SK-N-SH treated with all-trans-retinoic acid at 6 μM for 48 hours (cell line): Measurements from ENCODE around the gene URI1.

Experiments used
- ATAC-seq: fragments of 200-7000 bp; cut with Tn5 transposase; 3 replicates; pipeline ENCODE4 v1.9.1; 2020; ENCODE audit warnings: mild to moderate bottlenecking, moderate library complexity
- BACH2 ChIP-seq: fragments of 250-450 bp; sonication (Bioruptor Pico); IDR thresholded peaks from 2 replicates; pipeline ENCODE4 v1.9.0; 2021; ENCODE audit warnings: mild to moderate bottlenecking, borderline replicate concordance
- CREB5 ChIP-seq: fragments of 250-450 bp; sonication (Bioruptor Pico); IDR thresholded peaks from 2 replicates; pipeline ENCODE4 v1.5.1; 2020; ENCODE audit warnings: low read depth, mild to moderate bottlenecking, moderate library complexity
- CSDC2 ChIP-seq: fragments of 250-450 bp; sonication (Bioruptor Pico); IDR thresholded peaks from 2 replicates; pipeline ENCODE4 v1.5.0; 2020; ENCODE audit warnings: mild to moderate bottlenecking, moderate library complexity
- ESRRG ChIP-seq: fragments of 250-450 bp; sonication (Bioruptor Pico); IDR thresholded peaks from 2 replicates; pipeline ENCODE4 v1.6.1; 2021; ENCODE audit warnings: mild to moderate bottlenecking
- GLIS3 ChIP-seq: fragments of 250-450 bp; sonication (Bioruptor Pico); IDR thresholded peaks from 2 replicates; pipeline ENCODE4 v1.5.0; 2020; ENCODE audit warnings: mild to moderate bottlenecking, moderate library complexity
- ISL1 ChIP-seq: fragments of 250-450 bp; sonication (Bioruptor Pico); IDR thresholded peaks from 2 replicates; pipeline ENCODE4 v2.1.2; 2022; ENCODE audit warnings: mild to moderate bottlenecking, moderate library complexity
- OSR1 ChIP-seq: fragments of 250-450 bp; sonication (Bioruptor Pico); IDR thresholded peaks from 2 replicates; pipeline ENCODE4 v1.8.0; 2022; ENCODE audit warnings: moderate library complexity, mild to moderate bottlenecking, inconsistent platforms
- PPARA ChIP-seq: fragments of 250-450 bp; sonication (Bioruptor Pico); IDR thresholded peaks from 2 replicates; pipeline ENCODE4 v1.5.0; 2020; ENCODE audit warnings: mild to moderate bottlenecking, borderline replicate concordance
- SNAI2 ChIP-seq: fragments of 250-450 bp; sonication (Bioruptor Pico); IDR thresholded peaks from 2 replicates; pipeline ENCODE4 v1.5.0; 2020; ENCODE audit warnings: mild to moderate bottlenecking, moderate library complexity
- TOX ChIP-seq: fragments of 250-450 bp; sonication (Bioruptor Pico); IDR thresholded peaks from 2 replicates; pipeline ENCODE4 v1.8.0; 2021; ENCODE audit warnings: mild to moderate bottlenecking, moderate library complexity, borderline replicate concordance
- ZC3H10 ChIP-seq: fragments of 250-450 bp; sonication (Bioruptor Pico); IDR thresholded peaks from 2 replicates; pipeline ENCODE4 v1.5.1; 2021; ENCODE audit warnings: mild to moderate bottlenecking, moderate library complexity
- ZFP30 ChIP-seq: fragments of 450-650 bp; formaldehyde crosslinking; IDR thresholded peaks from 2 replicates; pipeline ENCODE4 v1.5.0; 2022; ENCODE audit warnings: mild to moderate bottlenecking, moderate library complexity
- ZNF565 ChIP-seq: fragments of 450-650 bp; formaldehyde crosslinking; conservative IDR thresholded peaks from 2 replicates; pipeline ENCODE4 v1.5.0; 2020; ENCODE audit warnings: low read depth, mild to moderate bottlenecking, moderate library complexity
- ZNF70 ChIP-seq: fragments of 450-650 bp; formaldehyde crosslinking; IDR thresholded peaks from 2 replicates; pipeline ENCODE4 v1.5.0; 2020; ENCODE audit warnings: mild to moderate bottlenecking, moderate library complexity
- ZNF8 ChIP-seq: fragments of 450-650 bp; formaldehyde crosslinking; IDR thresholded peaks from 2 replicates; pipeline ENCODE4 v1.5.0; 2020; ENCODE audit warnings: mild to moderate bottlenecking, moderate library complexity
- TF ChIP-seq, protein P1 (sequence below): fragments of 250-450 bp; sonication (Bioruptor Pico); IDR thresholded peaks from 2 replicates; pipeline ENCODE4 v1.8.0; 2020; ENCODE audit warnings: mild to moderate bottlenecking, moderate library complexity, borderline replicate concordance
- TF ChIP-seq, protein P2 (sequence below): fragments of 250-450 bp; sonication (Bioruptor Pico); IDR thresholded peaks from 2 replicates; pipeline ENCODE4 v1.8.0; 2021; ENCODE audit warnings: low read depth, mild to moderate bottlenecking, moderate library complexity, borderline replicate concordance
- TF ChIP-seq, protein P3 (sequence below): fragments of 250-450 bp; sonication (Bioruptor Pico); IDR thresholded peaks from 2 replicates; pipeline ENCODE4 v1.5.1; 2021; ENCODE audit warnings: mild to moderate bottlenecking, moderate library complexity
- TF ChIP-seq, protein P4 (sequence below): fragments of 250-450 bp; sonication (Bioruptor Pico); IDR thresholded peaks from 2 replicates; pipeline ENCODE4 v1.5.0; 2020; ENCODE audit warnings: mild to moderate bottlenecking, moderate library complexity

URI1 gene

GRCh38 chr19:30004403-30004802 lies 62.4 kb downstream of the URI1 start (continued):
- TF ChIP-seq, protein P1, sequence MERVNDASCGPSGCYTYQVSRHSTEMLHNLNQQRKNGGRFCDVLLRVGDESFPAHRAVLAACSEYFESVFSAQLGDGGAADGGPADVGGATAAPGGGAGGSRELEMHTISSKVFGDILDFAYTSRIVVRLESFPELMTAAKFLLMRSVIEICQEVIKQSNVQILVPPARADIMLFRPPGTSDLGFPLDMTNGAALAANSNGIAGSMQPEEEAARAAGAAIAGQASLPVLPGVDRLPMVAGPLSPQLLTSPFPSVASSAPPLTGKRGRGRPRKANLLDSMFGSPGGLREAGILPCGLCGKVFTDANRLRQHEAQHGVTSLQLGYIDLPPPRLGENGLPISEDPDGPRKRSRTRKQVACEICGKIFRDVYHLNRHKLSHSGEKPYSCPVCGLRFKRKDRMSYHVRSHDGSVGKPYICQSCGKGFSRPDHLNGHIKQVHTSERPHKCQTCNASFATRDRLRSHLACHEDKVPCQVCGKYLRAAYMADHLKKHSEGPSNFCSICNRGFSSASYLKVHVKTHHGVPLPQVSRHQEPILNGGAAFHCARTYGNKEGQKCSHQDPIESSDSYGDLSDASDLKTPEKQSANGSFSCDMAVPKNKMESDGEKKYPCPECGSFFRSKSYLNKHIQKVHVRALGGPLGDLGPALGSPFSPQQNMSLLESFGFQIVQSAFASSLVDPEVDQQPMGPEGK (CRISPR knock-in tag) = no peak
- TF ChIP-seq, all 23 proteins: peak for 0

GRCh38 chr19:30006207-30006606 lies 64.2 kb downstream of the URI1 start:
- ATAC-seq = no peak

GRCh38 chr19:30008169-30008568 lies 66.1 kb downstream of the URI1 start:
- TF ChIP-seq ZC3H10 (CRISPR knock-in tag) (no peak), ZNF565 (CRISPR knock-in tag) (no peak), ZNF70 (CRISPR knock-in tag) (no peak), CREB5 (CRISPR knock-in tag) (no peak), ZNF8 (CRISPR knock-in tag) (no peak), TOX (CRISPR knock-in tag) (no peak), PPARA (CRISPR knock-in tag) (no peak), ZFP30 (CRISPR knock-in tag) (no peak), GLIS3 (CRISPR knock-in tag) (no peak), BACH2 (no peak), ISL1 (CRISPR knock-in tag) (no peak), OSR1 (CRISPR knock-in tag) (no peak)
- TF ChIP-seq, protein P2, sequence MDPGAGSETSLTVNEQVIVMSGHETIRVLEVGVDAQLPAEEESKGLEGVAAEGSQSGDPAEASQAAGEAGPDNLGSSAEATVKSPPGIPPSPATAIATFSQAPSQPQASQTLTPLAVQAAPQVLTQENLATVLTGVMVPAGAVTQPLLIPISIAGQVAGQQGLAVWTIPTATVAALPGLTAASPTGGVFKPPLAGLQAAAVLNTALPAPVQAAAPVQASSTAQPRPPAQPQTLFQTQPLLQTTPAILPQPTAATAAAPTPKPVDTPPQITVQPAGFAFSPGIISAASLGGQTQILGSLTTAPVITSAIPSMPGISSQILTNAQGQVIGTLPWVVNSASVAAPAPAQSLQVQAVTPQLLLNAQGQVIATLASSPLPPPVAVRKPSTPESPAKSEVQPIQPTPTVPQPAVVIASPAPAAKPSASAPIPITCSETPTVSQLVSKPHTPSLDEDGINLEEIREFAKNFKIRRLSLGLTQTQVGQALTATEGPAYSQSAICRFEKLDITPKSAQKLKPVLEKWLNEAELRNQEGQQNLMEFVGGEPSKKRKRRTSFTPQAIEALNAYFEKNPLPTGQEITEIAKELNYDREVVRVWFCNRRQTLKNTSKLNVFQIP (CRISPR knock-in tag) = no peak
- TF ChIP-seq, protein P3, sequence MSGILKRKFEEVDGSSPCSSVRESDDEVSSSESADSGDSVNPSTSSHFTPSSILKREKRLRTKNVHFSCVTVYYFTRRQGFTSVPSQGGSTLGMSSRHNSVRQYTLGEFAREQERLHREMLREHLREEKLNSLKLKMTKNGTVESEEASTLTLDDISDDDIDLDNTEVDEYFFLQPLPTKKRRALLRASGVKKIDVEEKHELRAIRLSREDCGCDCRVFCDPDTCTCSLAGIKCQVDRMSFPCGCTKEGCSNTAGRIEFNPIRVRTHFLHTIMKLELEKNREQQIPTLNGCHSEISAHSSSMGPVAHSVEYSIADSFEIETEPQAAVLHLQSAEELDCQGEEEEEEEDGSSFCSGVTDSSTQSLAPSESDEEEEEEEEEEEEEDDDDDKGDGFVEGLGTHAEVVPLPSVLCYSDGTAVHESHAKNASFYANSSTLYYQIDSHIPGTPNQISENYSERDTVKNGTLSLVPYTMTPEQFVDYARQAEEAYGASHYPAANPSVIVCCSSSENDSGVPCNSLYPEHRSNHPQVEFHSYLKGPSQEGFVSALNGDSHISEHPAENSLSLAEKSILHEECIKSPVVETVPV (CRISPR knock-in tag) = no peak
- ATAC-seq = no peak

More at GRCh38 chr19:30006207-30006606, 64.2 kb downstream of the URI1 start:
- TF ChIP-seq ISL1 (CRISPR knock-in tag) = no peak
- TF ChIP-seq, protein P4, sequence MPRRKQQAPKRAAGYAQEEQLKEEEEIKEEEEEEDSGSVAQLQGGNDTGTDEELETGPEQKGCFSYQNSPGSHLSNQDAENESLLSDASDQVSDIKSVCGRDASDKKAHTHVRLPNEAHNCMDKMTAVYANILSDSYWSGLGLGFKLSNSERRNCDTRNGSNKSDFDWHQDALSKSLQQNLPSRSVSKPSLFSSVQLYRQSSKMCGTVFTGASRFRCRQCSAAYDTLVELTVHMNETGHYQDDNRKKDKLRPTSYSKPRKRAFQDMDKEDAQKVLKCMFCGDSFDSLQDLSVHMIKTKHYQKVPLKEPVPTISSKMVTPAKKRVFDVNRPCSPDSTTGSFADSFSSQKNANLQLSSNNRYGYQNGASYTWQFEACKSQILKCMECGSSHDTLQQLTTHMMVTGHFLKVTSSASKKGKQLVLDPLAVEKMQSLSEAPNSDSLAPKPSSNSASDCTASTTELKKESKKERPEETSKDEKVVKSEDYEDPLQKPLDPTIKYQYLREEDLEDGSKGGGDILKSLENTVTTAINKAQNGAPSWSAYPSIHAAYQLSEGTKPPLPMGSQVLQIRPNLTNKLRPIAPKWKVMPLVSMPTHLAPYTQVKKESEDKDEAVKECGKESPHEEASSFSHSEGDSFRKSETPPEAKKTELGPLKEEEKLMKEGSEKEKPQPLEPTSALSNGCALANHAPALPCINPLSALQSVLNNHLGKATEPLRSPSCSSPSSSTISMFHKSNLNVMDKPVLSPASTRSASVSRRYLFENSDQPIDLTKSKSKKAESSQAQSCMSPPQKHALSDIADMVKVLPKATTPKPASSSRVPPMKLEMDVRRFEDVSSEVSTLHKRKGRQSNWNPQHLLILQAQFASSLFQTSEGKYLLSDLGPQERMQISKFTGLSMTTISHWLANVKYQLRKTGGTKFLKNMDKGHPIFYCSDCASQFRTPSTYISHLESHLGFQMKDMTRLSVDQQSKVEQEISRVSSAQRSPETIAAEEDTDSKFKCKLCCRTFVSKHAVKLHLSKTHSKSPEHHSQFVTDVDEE (CRISPR knock-in tag) = no peak
- TF ChIP-seq, protein P2 (CRISPR knock-in tag) = no peak
- TF ChIP-seq GLIS3 (CRISPR knock-in tag) = no peak
- no peak for TF ChIP-seq OSR1 (CRISPR knock-in tag)
- no peak for TF ChIP-seq ZNF70 (CRISPR knock-in tag)
- TF ChIP-seq ZNF8 (CRISPR knock-in tag) = no peak
- TF ChIP-seq ESRRG (CRISPR knock-in tag) = no peak
- TF ChIP-seq ZFP30 (CRISPR knock-in tag) = no peak
- TF ChIP-seq CSDC2 (CRISPR knock-in tag) = no peak
- TF ChIP-seq ZNF565 (CRISPR knock-in tag) = no peak
- TF ChIP-seq CREB5 (CRISPR knock-in tag) = no peak
- TF ChIP-seq, protein P3 (CRISPR knock-in tag) = no peak
- no peak for TF ChIP-seq SNAI2 (CRISPR knock-in tag)
